Tibial artery (tissue), 4 donors: ENCODE data around the gene HIGD1C.

ENCODE experiments used
- DNase-seq, 2 donors: peaks; one replicate each; pipeline ENCODE4 v3.0.0-alpha.2; 2019
- H3K27ac ChIP-seq, 2 donors: fragments of 200-600 bp; sonication (generic) in 1 of 2; 1 replicate in 1 of 2; 2 replicates in 1 of 2; pipeline ENCODE4 v1.5.1; 2018 to 2019; ENCODE audit warnings: mild to moderate bottlenecking in 1 of 2
- H3K27me3 ChIP-seq, 2 donors: fragments of 200-600 bp; sonication (generic) in 1 of 2; one replicate each; pipeline versions ENCODE4 v1.5.1 to v1.6.0; 2016 to 2019
- H3K36me3 ChIP-seq, 3 donors: fragments of 200-600 bp; sonication (generic) in 2 of 3; one replicate each; pipeline ENCODE4 v1.5.1; 2016 to 2019; ENCODE audit warnings: mild to moderate bottlenecking in 2 of 3
- H3K4me1 ChIP-seq, 4 donors: fragments of 200-600 bp; sonication (generic) in 2 of 4; 1 replicate in 3 of 4; 2 replicates in 1 of 4; pipeline ENCODE4 v1.5.1; 2016 to 2019
- H3K4me3 ChIP-seq, 2 donors: fragments of 200-600 bp; sonication (generic) in 1 of 2; 1 replicate in 1 of 2; 2 replicates in 1 of 2; pipeline ENCODE4 v1.5.1; 2018 to 2019; ENCODE audit warnings: mild to moderate bottlenecking in 2 of 2
- H3K9me3 ChIP-seq, 3 donors: fragments of 200-600 bp; sonication (generic) in 1 of 3; one replicate each; pipeline ENCODE4 v1.5.1; 2016 to 2019
- CTCF ChIP-seq, 2 experiments: fragments of 200-600 bp in 1 of 2; fragments of 450-650 bp in 1 of 2; IDR thresholded peaks; one replicate each; pipeline ENCODE4 v1.5.1; 2017 to 2019; ENCODE audit warnings: antibody characterized with exemption in 2 of 2, mild to moderate bottlenecking in 1 of 2, moderate library complexity in 1 of 2
- intact Hi-C: fragments of 100-400 bp; cut with DNase I; formaldehyde crosslinking; loops from one replicate; pipeline ENCODE4 v1.15.0; 2023; ENCODE audit warnings: low total_unique reads

The HIGD1C gene

GRCh38 chr12:50960130-50960529 lies 7.8 kb downstream of the HIGD1C start:
- H3K9me3 ChIP-seq = no peaks in the 10 kb centered on the region
- no peaks in the 10 kb centered on the region for H3K4me1 ChIP-seq
- H3K27me3 ChIP-seq = no peaks in the 10 kb centered on the region
- DNase-seq = no peak
- no peak for TF ChIP-seq CTCF (IDR thresholded peaks at IDR 0.05)
- no peak overlapping the region for H3K4me3 ChIP-seq
- no peaks in the 10 kb centered on the region for H3K36me3 ChIP-seq
- intact Hi-C loops = no loop called here
- no peak overlapping the region for H3K27ac ChIP-seq

- intact Hi-C loops = no loop called here
- Histone ChIP-seq H3K27ac (no peak overlapping the region), H3K36me3 (peaks cover 0 to 8% (median 0%) of the 10 kb centered on the region in 3 donors), H3K4me1 (no peaks in the 10 kb centered on the region), H3K9me3 (no peaks in the 10 kb centered on the region), H3K27me3 (no peaks in the 10 kb centered on the region), H3K4me3 (no peak overlapping the region)
- DNase-seq = no peak
- TF ChIP-seq CTCF (IDR thresholded peaks at IDR 0.05) = no peak
These were observed 9.4 kb downstream of the HIGD1C start for GRCh38 chr12:50961708-50962107.

- no peaks in the 10 kb centered on the region for H3K27me3 ChIP-seq
- DNase-seq = no peak
- H3K36me3 ChIP-seq = peaks cover 6 to 27% (median 18%) of the 10 kb centered on the region in 3 donors
- intact Hi-C loops = no loop called here
- no peak for TF ChIP-seq CTCF (IDR thresholded peaks at IDR 0.05)
- H3K4me3 ChIP-seq = no peak overlapping the region
- no peaks in the 10 kb centered on the region for H3K4me1 ChIP-seq
- no peak overlapping the region for H3K27ac ChIP-seq
- H3K9me3 ChIP-seq = no peaks in the 10 kb centered on the region
These were observed 12.1 kb downstream of the HIGD1C start for GRCh38 chr12:50964432-50964831.

- Histone ChIP-seq H3K4me3 (no peak overlapping the region), H3K9me3 (no peaks in the 10 kb centered on the region), H3K4me1 (no peaks in the 10 kb centered on the region), H3K36me3 (peaks cover 27 to 40% (median 34%) of the 10 kb centered on the region in 3 donors), H3K27ac (no peak overlapping the region), H3K27me3 (no peaks in the 10 kb centered on the region)
- DNase-seq = no peak
- TF ChIP-seq CTCF (IDR thresholded peaks at IDR 0.05) = no peak
- intact Hi-C loops = no loop called here
These were observed 19.6 kb downstream of the HIGD1C start for GRCh38 chr12:50971946-50972345.

GRCh38 chr12:50979369-50980052 lies 27.2 kb downstream of the HIGD1C start:
- H3K36me3 ChIP-seq = peaks cover 4 to 18% (median 8%) of the 10 kb centered on the region in 3 donors
- no peaks in the 10 kb centered on the region for H3K9me3 ChIP-seq
- no peak for DNase-seq
- H3K27ac ChIP-seq = no peak overlapping the region
- no peak overlapping the region for H3K4me3 ChIP-seq
- intact Hi-C loops = loop anchor here (5.0 kb wide), 1 partner anchor 52 kb away; a partner anchor contains a TSS
- H3K27me3 ChIP-seq = no peaks in the 10 kb centered on the region
- no peak for TF ChIP-seq CTCF (IDR thresholded peaks at IDR 0.05)
- H3K4me1 ChIP-seq = peaks cover 0 to 20% (median 12%) of the 10 kb centered on the region in 4 donors
